Stimulated activated naive CD8-positive, alpha-beta T cell treated with anti-CD3 and anti-CD28 coated beads, Interleukin-15, amount 100 ng/mL, for 72 hours (primary cell): ENCODE data around the gene NOC4L.

ENCODE experiments used
- ATAC-seq: fragments of 150-1000 bp; cut with Tn5 transposase; 2 replicates; pipeline ENCODE4 v1.10.0; 2021; ENCODE audit warnings: mild to moderate bottlenecking, moderate library complexity
- DNase-seq, 2 donors: peaks; one replicate each; pipeline ENCODE4 v3.0.0; 2021 to 2022
- H3K27ac Mint-ChIP-seq, 2 donors: one replicate each; pipeline ENCODE4 v1.8.0; 2022; ENCODE audit warnings: mild to moderate bottlenecking in 2 of 2, mixed read lengths in 2 of 2, moderate library complexity in 2 of 2
- H3K27me3 Mint-ChIP-seq: one replicate; pipeline ENCODE4 v1.8.0; 2022; ENCODE audit warnings: mixed read lengths
- H3K4me1 Mint-ChIP-seq: one replicate; pipeline ENCODE4 v1.8.0; 2022; ENCODE audit warnings: mild to moderate bottlenecking, mixed read lengths
- H3K4me3 Mint-ChIP-seq, 2 donors: one replicate each; pipeline ENCODE4 v1.8.0; 2022; ENCODE audit warnings: mild to moderate bottlenecking in 2 of 2, mixed read lengths in 2 of 2, moderate library complexity in 1 of 2
- H3K9me3 Mint-ChIP-seq, 2 donors: one replicate each; pipeline ENCODE4 v1.8.0; 2022; ENCODE audit warnings: mixed read lengths in 2 of 2

NOC4L gene

DNA sequence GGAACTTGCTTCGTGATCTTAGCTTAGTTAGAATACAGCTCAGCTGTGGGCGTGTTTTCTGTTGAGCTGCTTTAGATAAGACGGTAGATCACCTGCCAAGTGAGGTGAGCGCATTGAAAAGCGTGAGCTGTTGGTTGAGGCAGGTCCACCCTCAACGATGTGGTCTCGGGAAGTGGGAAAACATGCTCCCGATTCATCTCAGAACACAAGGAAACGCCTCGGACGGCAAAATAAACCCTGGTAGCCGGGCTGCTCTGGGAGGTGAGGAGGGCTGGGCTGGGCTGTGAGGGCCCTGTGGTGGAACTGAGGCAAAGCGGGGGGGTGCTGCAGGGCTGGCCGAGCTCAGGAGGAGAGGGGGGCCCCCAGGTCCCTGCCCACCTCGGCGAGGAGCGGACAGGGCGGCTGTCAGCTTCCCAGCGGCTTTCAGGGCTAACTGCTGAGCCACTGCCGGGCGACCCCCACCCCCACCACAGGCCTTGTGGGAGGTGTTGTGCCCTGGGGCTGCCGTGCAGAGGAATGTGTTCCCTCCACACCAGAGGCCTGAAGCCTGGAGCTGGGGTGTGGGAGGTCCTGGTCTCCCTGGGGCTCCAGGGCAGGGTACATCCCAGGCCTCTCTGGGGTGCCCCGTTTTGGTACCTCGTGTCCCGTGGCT, 30.7 kb downstream of the NOC4L start:
- Mint-ChIP-seq H3K9me3 (no peaks in the 10 kb centered on the region), H3K27me3 (peaks cover 37% of the 10 kb centered on the region), H3K4me3 (no peak overlapping the region), H3K27ac (peak overlapping the region in 1 of 2 donors; percentile 34), H3K4me1 (peaks cover 54% of the 10 kb centered on the region)
- ATAC-seq: peak; percentile 11
- DNase-seq: no peak

DNA sequence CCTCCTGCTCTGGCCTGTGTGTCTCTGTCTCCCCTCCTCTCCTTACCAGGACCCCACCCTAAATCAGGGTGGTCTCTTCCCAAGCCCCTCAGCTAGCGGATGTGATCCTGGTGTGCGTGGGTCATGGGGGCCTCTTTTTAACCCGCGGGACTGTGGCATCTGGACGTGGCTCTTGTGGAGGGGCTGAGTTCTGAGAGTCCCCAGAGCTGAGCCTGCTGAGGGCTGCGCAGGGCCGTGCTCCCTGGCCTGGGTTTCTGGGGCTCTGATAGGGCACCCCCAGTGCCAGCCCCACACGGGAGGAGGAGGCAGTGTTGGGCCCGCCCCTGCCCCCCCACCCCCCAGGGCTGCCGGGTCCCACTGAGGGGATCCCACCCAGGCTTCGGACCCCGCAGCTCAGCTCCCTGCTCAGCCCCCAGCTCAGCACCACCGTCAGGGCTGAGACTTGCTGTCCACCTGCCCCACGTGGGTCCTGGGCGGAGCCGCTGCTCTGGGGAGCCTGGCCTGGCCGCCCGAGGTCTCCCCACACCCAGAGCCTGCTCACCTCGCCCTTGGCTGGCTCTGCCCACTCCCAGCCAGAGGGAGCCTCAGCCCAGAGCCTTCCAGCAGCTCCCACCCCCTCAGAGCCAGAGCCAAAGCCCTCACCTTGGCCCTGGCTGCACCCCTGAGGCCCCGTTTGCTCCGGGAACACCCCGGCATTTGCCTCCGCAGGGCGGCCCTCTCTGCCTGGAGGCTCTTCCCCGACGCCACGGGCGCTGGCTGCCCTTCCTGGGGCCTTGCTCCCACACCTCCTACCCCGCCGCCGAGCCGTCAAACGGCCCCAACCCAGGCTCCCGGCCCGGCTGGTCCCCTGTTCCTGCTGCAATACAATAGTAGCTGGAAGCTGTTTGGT, 31.5 kb downstream of the NOC4L start:
- Mint-ChIP-seq H3K4me1 (peaks cover 54% of the 10 kb centered on the region), H3K4me3 (no peak overlapping the region), H3K9me3 (no peaks in the 10 kb centered on the region), H3K27me3 (peaks cover 30% of the 10 kb centered on the region), H3K27ac (no peak overlapping the region)
- ATAC-seq (peak; percentile 26), DNase-seq (no peak)

DNA sequence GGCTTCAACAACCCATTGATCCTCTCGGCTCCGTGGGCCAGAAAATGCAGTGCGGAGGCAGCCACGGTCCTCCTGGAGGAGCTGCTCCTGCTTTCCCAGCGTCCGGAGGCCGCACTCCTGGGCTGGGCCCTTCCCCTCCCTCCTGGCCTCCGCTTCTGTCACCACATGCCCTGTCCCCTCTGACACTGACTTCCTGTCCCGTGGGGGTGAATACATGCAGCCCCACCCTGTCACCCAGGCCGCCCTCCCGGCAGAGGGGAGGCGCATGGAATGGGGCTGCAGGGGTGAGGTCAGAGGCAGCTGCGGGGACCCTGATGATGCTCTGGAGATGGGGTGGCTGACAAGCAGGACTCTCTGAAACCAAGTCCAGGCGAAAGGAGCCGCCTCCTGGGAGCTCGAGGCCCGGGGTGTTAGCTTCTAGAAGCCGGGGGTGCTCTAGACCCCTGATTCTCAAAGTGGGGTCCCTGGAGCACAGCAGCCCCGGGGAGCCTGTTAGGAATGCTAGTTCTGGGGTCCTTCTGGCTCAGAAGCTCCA, 32.2 kb downstream of the NOC4L start:
- no peaks in the 10 kb centered on the region for H3K9me3 Mint-ChIP-seq
- H3K27ac Mint-ChIP-seq: no peak overlapping the region
- DNase-seq: no peak
- H3K4me3 Mint-ChIP-seq: no peak overlapping the region
- H3K27me3 Mint-ChIP-seq: peaks cover 27% of the 10 kb centered on the region
- peaks cover 59% of the 10 kb centered on the region for H3K4me1 Mint-ChIP-seq
- no peak for ATAC-seq

DNA sequence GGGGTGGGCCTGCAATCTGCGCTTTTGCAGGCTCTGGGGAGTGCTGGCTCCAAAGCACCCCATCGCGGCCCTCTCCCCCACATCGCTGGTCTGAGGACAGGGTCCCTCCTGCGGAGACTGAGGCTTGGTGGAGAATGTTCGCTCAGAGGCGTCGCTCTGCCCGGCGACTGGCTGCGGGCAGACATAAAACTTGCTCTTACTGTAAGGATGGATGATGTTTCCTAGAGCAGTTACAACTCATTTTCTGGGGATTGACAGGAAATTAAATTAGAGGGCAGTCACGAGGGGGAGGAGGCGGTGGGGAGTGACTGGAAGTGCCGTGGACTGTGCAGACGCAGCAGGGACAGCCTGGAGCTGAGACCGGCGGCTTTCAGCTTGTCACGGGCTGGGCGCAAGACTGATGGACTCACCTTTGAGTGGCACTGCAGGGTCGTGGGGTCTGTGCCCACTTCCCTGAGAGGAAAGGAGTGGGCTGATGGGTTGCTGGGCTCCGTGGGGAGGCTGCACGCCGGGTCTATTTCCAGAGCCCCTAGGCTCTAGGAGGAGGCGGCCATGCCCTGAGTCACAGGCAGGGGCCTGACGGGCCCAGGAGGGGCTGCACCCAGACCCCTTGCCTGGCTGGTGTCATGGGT, 32.8 kb downstream of the NOC4L start:
- peak overlapping the region in 1 of 2 donors; percentile 15 for H3K27ac Mint-ChIP-seq
- H3K4me1 Mint-ChIP-seq: peaks cover 59% of the 10 kb centered on the region
- ATAC-seq (no peak), DNase-seq (no peak)
- H3K9me3 Mint-ChIP-seq: no peaks in the 10 kb centered on the region
- H3K4me3 Mint-ChIP-seq: no peak overlapping the region
- H3K27me3 Mint-ChIP-seq: peaks cover 23% of the 10 kb centered on the region

DNA sequence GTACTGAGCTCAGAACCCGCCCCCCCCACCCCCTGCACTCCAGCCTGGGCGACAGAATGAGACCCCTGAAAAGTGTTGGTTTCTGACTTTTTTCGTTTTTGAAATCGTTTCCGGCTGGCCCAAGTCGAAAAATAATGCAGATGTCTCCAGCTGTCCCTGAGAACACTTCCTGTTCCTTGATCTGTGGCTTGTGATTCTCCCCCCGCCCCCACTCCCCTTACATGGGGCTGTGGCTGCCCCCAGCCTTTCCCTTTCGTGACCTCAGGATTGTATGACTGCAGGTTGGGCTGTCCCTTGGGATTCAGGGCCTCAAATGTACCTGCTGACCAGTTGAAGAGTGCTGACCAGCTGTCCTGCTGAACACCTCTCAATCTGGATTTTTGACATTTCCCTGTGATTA, 34.1 kb downstream of the NOC4L start:
- DNase-seq (no peak), ATAC-seq (no peak)
- H3K9me3 Mint-ChIP-seq: no peaks in the 10 kb centered on the region
- peaks cover 49% of the 10 kb centered on the region for H3K4me1 Mint-ChIP-seq
- H3K27ac Mint-ChIP-seq: peak overlapping the region; percentile 32 to 81
- peak overlapping the region; percentile 77 to 80 for H3K4me3 Mint-ChIP-seq
- H3K27me3 Mint-ChIP-seq: peaks cover 10% of the 10 kb centered on the region

DNA sequence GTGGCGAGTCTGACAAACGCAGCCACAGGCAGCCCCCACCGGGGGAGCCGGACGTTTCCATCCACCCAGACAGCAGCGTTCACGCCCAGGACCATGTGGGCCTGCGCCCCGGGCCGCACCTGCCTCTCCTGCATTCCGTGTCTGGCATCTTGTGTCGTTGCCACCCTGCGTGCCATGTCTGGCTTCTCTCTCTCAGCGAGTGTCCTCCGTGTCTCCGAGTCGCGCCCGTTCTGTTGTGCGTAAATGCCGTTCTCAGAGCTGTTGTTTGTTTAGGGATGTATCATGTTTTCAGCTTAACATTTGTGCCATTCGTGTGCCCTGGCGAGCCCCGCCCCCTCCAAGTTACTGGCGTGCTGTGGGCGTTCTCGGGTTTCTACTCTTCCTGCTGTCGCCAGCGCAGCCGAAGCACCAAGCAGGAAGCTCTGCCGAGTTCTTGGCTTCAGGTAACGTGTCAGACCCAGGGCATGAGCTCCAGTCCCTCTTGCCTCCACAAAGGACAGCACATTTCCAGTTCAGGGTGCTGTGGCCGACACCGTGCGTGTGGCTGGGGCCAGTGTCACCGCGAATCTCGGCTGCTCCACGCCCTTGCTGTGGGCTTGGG, 34.6 kb downstream of the NOC4L start:
- Mint-ChIP-seq H3K4me1 (peaks cover 43% of the 10 kb centered on the region), H3K27me3 (peaks cover 7% of the 10 kb centered on the region), H3K27ac (peak overlapping the region in 1 of 2 donors; percentile 81), H3K4me3 (peak overlapping the region; percentile 77 to 80), H3K9me3 (no peaks in the 10 kb centered on the region)
- DNase-seq (no peak), ATAC-seq (peak; percentile 45)

DNA sequence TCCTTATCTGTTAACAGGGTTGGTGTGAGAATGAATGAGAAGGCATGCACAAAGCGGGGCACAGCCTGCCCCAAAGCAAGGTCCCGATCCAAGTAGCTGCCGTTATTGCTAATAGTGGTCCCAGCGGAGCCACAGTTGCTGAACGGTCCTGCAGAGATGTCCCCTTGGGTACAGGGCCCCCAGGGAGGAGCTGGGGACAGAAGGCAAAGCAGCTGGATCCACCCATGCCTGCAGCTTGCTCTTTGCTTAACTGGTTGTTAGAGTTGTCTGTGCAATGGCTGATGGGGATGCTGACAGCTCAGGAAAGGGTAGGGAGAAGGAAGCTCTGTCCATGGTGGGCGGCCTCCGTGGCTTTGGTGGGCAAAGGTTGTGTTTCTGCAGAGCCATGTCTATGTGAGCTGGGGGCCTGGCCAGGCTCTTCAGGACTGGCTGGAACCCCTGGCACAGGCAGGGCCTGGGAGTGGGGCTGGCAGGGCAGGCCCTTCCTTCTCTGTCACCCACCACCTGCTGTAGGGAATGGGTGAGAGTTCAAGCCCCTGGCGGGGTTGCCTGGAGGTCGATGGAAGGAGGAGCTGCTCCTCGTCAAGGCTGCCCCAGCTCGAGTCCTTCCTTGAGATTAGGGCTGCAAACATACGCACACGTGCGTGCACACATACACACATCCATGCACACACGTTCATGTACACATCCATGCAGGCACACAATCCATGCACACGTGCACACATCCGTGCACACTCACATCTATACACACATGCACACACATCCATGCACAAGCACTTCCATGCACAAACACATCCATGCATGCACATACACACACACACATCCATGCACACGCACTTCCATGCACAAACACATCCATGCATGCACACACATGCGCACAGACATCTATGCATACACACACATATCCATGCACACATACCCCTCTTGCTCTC, 35.4 kb downstream of the NOC4L start:
- no peaks in the 10 kb centered on the region for H3K9me3 Mint-ChIP-seq
- peaks cover 37% of the 10 kb centered on the region for H3K4me1 Mint-ChIP-seq
- H3K4me3 Mint-ChIP-seq: peak overlapping the region in 1 of 2 donors; percentile 80
- no peak for DNase-seq
- peaks cover 2% of the 10 kb centered on the region for H3K27me3 Mint-ChIP-seq
- no peak for ATAC-seq
- no peak overlapping the region for H3K27ac Mint-ChIP-seq

DNA sequence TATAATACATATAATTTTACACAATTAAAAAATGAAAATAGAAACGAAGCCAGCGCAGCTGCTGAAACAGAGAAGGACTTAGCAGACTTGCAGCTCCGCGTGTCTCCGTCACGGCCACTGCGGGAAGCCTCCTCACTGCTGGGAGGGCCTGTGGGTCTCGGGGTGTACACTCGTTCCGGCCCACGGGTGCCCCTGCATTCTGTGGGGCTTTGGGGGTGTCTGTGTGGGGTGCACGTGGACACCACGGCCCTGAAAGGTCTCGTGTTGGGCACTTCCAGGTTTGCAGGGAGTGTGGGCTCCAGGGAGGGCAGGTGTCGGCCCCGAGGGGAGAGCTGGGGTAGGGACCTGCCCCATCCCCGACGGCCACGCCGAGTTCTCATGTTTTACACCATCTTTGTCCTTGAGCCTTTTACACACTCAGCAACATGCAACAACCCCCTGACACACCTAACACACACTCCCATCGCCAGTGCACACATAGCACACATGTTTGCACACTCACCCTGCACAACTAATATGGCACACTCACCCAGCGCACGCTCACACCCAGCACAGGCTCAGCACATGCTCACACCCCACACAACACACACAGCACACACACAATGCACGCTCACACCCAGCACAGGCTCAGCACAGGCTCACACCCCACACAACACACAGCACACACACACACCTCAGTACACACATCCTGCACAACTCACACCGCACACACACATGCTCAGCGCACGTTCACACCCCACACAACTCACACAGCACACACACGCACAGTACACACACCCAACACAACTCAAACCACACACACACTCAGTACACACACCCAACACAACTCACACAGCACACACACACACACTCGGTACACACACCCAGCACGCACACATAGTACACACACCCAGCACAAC, 36.6 kb downstream of the NOC4L start:
- no peak for ATAC-seq
- H3K4me3 Mint-ChIP-seq: no peak overlapping the region
- no peaks in the 10 kb centered on the region for H3K27me3 Mint-ChIP-seq
- no peak overlapping the region for H3K27ac Mint-ChIP-seq
- no peaks in the 10 kb centered on the region for H3K9me3 Mint-ChIP-seq
- DNase-seq: no peak
- peaks cover 42% of the 10 kb centered on the region for H3K4me1 Mint-ChIP-seq

DNA sequence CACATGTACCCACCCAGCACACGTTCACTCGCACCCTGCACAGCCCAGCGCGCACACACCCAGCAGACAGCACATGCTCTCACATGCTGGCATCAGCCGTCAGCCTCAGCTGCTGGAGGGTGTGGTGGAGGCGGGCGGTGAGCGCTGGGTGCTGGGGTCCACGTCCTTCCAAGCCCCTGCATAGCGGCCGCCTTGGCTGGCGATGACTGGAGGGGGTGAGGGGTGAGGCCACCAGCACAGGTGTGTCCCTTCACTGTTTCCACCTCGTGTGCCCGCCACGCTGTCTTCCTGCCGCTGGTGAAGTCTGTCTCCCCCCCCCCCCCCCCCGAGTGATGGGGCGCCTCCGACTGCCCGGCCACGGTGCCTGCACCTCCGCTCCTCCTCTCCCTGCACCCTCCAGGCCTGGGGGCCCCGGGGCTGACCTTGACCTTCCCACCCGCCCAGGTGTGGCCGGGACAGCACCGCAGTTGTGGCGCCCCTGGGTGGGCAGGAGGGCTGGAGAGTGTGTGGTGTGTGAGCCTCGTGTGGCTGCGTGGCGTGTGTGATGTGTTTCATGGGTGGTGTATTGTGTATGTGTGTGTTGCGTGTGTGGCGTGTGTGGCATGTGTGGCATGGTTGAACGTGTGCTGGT, 37.4 kb downstream of the NOC4L start:
- DNase-seq: no peak
- Mint-ChIP-seq H3K27me3 (no peaks in the 10 kb centered on the region), H3K9me3 (no peaks in the 10 kb centered on the region), H3K4me1 (peaks cover 45% of the 10 kb centered on the region), H3K4me3 (no peak overlapping the region), H3K27ac (peak overlapping the region in 1 of 2 donors; percentile 79)
- peak; percentile 22 for ATAC-seq

DNA sequence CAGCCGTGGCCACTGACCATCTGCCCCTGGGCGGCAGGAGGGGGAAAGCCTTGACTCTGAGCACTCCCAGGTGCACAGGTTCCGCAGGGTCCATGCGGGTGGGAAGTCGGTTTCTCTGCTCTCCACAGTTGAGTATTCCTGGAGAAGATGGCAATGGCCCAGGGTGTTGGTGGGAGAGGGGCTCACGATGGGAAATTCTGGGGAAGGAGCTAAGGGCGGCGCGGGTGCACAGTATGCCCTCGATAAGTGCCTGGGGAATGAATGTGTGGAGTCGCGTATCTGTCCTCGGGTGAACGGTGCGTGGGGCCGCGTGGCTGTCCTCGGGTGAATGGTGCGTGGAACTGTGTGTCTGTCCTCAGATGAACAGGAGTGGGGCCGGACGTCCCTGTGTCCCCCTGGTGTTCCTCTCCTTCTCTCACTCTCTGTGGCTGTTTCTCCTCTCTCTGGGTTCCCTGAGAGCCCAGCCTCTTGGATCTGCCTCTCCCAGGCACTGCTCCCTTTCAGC, 38.0 kb downstream of the NOC4L start:
- H3K4me3 Mint-ChIP-seq: no peak overlapping the region
- no peak for ATAC-seq
- H3K9me3 Mint-ChIP-seq: no peaks in the 10 kb centered on the region
- peaks cover 47% of the 10 kb centered on the region for H3K4me1 Mint-ChIP-seq
- H3K27me3 Mint-ChIP-seq: no peaks in the 10 kb centered on the region
- H3K27ac Mint-ChIP-seq: no peak overlapping the region
- DNase-seq: no peak

DNA sequence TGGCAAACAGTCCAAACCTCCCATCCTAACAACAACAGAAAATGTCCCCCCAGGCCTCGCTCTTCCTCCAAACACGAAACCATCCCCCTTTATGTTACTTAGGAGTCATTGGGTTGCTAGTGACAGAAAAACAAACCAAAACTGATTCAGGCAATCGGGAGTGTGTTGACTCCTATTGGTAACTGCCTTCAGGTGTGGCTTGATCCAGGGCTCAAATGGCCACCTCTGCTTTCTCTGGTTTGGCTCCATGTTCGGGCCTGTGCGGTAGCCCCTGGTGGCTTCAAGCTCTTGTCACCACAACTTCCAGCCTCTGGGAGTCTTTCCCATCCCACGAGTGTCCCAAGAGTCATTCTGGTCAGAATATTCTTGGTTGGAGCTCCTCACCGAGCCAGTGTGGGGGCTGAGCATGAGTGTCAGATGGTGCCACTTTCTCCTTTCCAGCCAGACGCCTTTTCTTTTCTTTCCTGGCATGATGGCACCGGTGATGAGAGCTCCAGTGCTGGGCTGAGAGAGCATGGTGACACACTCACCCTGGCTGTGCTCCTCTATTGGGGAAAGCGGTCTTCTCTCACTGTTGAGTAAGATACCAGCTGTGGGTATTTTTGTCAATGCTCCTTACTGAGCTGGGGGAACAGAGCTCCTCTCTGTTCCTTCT, 38.6 kb downstream of the NOC4L start:
- no peaks in the 10 kb centered on the region for H3K9me3 Mint-ChIP-seq
- H3K4me1 Mint-ChIP-seq: peaks cover 53% of the 10 kb centered on the region
- ATAC-seq (no peak), DNase-seq (no peak)
- no peak overlapping the region for H3K27ac Mint-ChIP-seq
- no peak overlapping the region for H3K4me3 Mint-ChIP-seq
- no peaks in the 10 kb centered on the region for H3K27me3 Mint-ChIP-seq

DNA sequence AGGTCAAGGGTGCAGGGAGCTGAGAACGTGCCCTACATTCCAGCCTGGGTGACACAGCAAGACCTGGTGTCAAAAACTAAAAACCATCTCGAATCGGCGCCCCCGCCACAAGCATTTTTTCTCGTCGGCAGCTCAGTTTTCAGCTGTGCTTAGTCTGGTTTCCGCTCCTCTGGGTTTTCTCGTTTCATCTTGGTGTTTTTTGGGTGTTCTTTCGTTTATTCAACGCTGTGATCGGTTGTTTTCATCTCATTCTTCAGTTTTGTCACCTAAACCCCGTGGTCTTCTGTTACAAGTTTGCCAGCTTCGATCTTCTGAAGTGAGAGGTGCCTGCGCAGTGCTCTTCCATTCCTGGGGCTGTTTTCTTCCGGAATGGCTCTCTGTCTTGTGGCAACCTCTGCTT, 41.4 kb downstream of the NOC4L start:
- H3K4me1 Mint-ChIP-seq: peaks cover 58% of the 10 kb centered on the region
- H3K9me3 Mint-ChIP-seq: no peaks in the 10 kb centered on the region

More for the DNA sequence above, 41.4 kb downstream of the NOC4L start:
- H3K4me3 Mint-ChIP-seq: peak overlapping the region; percentile 75 to 84
- H3K27me3 Mint-ChIP-seq: no peaks in the 10 kb centered on the region
- ATAC-seq (no peak), DNase-seq (no peak)
- H3K27ac Mint-ChIP-seq: peak overlapping the region; percentile 60 to 94
